ENCODE results near the gene CTAGE9. TPM values are rescaled to one million over a fixed set of nuclear protein-coding genes. Genes with fewer than 3 reads are reported as not detected.
"Not testable (repeated sequence)": the region's sequence is repeated elsewhere in the genome, so short reads cannot be mapped to it uniquely, and the experiment has no call there.

The CTAGE9 gene, protein sequence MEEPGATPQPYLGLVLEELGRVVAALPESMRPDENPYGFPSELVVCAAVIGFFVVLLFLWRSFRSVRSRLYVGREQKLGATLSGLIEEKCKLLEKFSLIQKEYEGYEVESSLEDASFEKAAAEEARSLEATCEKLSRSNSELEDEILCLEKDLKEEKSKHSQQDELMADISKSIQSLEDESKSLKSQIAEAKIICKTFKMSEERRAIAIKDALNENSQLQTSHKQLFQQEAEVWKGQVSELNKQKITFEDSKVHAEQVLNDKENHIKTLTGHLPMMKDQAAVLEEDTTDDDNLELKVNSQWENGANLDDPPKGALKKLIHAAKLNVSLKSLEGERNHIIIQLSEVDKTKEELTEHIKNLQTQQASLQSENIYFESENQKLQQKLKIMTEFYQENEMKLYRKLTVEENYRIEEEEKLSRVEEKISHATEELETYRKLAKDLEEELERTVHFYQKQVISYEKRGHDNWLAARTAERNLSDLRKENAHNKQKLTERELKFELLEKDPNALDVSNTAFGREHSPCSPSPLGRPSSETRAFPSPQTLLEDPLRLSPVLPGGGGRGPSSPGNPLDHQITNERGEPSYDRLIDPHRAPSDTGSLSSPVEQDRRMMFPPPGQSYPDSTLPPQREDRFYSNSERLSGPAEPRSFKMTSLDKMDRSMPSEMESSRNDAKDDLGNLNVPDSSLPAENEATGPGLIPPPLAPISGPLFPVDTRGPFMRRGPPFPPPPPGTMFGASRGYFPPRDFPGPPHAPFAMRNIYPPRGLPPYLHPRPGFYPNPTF
- 0.10 TPM for polyA plus RNA-seq (ENCODE audit: insufficient read length)

DNA sequence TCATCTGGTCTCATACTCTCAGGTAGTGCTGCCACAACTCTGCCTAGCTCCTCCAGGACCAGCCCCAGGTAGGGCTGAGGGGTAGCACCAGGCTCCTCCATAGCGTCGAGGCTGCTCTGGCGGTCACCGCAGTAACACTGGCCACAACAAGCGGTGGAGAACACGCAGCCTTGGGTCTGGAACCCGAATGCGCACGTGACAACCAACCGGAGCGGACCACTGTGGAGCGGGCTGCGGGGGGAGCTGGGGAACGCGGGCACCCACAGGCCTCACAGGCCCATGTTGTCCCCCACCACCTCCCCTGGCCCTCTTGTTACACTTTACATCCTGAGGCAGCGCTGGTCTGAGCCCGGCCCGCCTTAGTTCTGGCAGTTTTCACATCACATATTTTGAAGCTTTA, at the start of gene CTAGE9:
CTAGE9 (minus strand) TSS at position 101 of the 400 bp plus-strand sequence; CDS start at position 101, 0 bp downstream.
- DNase-seq (ENCODE audit: low read depth) = not testable (repeated sequence)

DNA sequence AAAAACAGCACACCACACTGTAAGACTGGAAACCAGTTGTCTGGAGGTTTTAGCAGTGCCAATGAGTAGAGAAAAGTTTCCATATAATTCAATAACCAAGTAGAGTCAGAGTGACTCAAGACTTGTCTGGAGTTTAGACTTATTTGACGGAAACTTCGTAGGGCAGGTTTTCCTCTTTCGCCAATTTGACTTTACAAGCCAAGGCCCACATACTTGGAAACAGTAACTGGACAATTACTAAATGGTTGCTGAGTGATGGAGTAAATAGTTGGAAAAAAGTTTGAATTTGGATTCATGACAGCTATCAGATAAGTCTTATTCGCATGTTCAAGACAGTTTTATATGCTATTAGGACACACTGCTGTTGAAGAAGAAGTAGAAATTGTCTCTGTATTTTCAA, 48.1 kb upstream of the CTAGE9 start:
- DNase-seq (ENCODE audit: low read depth) = peak; percentile 62

DNA sequence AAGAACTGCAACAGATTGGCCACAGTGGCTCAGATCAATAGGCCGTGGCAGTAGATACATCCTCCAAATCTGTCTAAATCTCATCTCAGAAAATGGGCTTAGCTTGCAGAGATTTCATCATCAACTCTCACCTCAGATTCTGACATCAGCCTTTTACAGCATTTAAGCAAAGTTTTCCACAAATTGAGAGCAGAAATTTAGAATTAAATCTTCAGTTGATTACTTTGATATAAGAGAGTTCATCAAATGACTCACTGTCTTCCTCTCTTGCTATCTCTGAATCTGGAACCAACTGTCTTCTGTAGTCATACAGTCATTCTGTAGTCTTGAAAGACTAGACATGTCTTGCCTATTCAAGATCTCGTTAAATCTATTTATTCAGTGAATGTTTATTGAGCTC, 45.2 kb upstream of the CTAGE9 start:
- no peak for DNase-seq (ENCODE audit: low read depth)

DNA sequence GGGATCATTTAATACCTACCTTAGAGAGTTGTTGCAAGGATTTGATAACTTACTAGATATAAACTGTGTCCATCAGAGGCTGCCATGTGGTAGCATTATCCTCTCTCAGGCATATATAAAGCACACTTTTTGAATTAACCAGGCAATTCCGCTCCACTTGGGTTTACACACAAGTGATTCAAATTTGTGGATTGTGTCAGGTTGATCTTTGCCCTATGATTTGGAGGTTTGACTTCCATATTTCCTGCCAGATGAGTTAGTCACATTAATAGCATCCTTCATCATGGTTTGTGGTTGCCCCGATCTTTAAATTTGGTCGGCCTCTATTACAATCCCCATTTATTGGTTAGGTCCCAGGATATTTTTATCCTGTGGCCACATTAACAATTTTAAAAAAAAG, 44.8 kb upstream of the CTAGE9 start:
- no peak for DNase-seq (ENCODE audit: low read depth)

DNA sequence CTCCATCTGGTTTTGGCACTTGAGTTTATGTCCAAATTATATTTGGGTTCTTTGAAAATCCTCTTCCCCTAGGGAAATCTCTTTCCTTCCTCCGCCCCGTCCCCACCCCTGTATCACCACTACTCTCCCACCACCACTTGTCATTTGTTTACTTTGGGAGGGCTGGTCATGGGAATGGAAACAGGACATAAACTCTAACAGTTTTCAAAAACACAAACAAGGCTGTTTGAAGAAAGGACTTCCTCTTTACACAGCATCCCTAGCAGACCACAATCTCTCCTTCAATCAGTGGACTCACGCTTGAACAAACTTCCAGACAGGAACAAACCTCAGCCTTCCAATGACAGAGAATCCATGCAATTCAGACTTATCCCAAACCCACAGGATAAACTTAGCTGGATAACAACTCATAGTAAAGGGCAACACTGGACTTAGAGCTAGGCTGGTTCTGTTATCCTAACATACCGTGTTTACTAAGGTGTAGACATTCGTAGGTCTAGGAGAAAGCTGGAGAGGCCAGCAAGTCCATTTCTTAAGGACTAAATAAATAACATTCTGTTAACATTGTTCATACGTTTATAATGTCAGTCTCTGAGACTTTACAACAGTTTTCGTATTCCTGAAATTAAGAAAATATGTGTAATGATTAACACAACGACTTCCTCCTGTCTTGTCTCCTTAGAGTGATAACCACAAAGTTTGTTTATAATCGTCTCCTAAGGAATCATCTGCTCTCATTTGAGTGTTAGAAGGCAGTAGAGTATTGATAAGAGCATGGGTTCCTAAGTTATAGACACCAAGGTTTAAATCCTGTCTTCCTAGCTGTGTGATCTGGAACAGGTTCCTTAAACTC, 44.1 kb upstream of the CTAGE9 start:
- DNase-seq (ENCODE audit: low read depth) = no peak

DNA sequence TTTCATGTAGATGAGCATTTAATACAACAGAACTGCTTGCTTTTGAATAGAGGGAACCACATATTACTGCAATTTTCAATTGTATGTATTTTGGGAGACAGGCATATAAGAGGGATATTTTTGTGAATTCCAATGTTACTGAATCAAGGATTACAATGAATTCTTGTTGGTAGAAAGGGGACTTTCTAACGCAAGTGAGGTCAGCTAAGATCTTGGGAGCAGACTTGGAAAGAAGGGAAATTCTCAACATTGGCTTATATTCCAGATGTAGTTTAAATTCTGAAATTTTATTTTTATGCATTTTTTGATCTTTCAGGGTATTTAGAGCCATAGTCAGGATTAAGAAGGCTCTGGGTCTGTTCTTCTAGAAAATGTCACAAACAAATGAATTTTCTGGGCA, 43.3 kb upstream of the CTAGE9 start:
- DNase-seq (ENCODE audit: low read depth) = no peak

DNA sequence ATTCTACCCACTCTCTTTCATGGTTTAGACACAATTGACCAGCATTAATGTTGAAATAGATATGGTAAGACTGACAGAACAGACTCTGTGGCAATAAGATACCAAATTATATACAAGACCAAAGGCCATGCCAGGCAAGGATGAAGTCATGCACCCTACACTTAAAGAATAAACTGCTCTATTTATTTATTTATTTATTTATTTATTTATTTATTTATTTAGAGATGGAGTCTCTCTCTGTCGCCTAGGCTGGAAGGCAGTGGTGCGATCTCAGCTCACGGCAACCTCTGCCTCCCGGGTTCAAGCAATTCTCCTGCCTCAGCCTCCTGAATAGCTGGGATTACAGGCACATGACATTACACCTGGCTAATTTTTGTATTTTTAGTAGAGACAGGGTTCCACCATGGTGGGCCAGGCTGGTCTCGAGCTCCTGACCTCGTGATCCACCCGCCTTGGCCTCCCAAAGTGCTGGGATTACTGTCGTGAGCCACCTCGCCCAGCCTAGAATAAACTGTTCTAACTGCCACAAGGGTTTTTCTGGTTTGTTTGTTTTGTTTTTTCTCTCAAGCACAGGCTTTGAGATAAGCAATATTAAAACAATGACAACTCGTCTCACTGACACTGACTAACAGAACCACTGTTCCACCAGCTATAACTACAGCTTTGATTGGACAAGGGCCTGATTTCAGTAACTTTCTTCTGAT, 40.3 kb upstream of the CTAGE9 start:
- not testable (repeated sequence) for DNase-seq (ENCODE audit: low read depth)

DNA sequence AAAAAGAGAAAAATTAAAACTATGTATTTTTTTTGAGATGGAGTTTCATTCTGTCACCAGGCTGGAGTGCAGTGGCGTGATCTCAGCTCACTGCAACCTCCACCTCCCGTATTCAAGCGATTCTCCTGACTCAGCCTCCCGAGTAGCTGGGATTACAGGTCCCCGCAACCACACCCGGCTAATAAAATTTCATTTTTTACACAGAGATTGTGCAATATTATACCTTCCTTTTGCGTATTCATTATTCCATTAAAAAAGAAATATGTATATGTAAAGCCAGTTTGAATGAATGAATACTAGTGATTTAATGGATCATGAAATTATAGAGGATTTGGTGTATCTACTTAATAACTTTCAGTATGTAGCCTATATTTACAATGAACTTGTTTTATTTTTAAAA, 38.2 kb upstream of the CTAGE9 start:
- no peak for DNase-seq (ENCODE audit: low read depth)

DNA sequence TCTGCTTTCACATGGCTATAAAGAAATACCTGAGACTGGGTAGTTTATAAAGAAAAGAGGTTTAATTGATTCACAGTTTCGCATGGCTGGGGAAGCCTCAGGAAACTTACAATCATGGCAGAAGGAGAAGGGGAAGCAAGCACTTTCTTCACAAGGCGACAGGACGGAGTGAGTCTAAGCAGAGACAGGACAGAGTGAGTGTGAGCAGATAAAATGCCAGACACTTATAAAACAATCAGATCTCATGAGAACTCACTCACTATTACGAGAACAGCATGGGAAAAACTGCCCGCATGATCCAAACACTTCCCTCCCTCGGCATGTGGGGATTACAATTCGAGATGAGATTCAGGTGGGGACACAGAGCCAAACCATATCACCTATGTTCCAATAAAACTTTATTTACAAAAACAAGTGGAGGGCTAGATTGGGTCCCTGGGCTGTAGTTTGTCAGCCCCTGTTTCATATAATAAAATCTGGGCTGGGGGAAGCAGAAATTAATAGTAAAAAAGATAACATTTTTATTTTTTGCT, 37.1 kb upstream of the CTAGE9 start:
- DNase-seq (ENCODE audit: low read depth) = no peak

DNA sequence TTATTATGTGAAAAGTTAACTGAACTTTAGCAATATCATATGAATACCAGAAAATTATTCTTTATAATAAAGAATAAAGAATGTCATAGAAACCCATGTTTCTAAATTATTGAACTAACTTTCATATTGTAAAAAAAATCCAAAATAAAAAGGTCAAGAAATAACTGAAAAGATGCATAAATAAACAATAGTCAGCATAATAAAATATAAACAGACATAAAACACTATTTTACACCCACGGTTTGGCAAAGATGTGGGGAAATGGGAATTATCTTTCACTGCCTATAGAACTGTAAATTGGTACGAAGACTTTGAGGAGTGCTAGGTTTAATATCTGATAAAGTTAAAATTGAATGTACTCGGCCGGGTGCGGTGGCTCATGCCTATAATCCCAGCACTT, 34.7 kb upstream of the CTAGE9 start:
- DNase-seq (ENCODE audit: low read depth) = no peak

DNA sequence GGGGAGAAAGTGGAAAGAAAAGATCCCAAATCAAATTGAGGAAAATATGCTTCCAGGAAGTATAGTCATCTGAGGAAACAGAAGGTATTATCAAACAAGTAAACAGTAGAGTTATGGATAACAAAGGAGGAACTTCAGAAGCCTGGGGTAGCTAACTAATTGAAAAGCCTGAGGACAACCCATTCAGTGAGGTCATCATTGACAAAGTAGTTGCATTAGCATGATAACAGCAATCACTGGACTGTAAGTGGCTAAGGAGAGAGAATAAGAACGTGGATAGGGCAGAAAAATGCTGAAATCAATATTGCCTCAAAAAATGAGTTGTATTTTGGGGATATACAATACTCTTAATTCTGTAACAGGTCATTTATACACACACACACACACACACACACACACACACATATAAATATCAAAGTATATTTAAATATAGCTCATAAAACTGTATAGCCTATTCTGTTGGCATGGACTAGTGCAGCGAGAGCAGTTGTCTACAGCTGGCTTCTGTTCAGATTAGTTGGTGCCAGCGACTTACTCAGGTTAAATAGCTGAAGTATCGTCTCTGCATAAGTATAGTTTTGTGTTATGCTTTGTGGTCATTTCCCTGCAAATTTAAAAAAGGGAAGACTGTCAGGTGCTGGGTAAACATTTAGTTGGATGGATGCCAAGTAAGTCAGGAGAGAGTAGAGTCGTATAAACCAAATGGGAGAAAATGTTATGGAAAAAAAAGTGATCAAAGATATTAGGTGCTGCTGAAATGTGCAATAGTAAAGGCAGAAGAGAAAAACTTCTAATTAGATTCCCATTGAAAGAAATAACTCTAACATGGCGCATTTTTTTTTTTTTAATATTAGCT, 33.8 kb upstream of the CTAGE9 start:
- no peak for DNase-seq (ENCODE audit: low read depth)

DNA sequence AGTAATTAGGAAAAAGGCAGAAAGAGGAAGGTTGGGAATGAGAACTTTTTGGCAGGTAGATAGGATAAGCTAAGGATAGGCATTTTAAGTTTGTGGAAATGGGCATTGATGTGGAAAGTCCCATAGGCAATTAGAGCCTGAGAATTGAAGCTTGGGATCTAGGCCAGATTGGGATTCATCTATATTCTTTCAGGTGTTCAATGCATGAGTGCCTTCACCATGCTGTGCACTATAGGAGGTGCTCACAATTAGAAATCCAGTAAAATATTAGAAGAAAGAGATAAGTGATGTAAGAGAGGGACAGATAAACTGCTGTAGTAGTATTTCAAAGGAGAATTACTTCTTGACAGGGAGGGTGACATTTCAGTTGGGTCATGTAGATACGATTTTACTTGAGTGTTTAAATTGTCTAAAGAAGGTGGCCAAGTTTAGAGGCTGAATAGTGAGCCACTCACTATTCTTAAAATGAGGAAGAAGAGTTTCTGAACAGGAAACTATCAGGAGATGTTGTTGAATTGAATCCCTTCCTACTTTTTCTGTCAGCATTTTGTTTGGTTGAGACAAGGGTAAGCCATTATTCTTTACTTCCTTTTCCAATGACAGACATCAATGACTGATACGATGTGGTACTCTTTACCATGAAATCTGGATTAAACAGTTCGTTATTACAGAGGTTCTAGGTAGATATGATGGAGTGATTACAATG, 31.0 kb upstream of the CTAGE9 start:
- no peak for DNase-seq (ENCODE audit: low read depth)

DNA sequence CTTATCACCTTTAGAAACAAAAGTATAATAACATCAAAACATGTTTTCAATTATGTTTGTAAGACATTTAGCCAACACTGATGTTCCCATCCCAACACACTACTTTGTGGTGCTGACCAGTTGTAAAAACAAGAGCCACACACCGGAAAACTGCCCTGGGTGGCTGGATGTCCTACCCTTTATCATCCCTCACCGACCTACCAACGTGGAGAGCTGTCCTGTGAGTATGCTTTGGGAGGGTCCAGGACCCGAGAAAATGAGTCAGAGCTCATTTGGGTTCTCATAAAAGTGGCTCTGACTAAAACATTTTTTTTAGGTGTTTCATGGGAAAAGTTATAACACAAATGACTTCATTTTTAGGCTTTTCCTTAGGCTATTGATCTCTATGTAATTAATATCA, 29.3 kb upstream of the CTAGE9 start:
- DNase-seq (ENCODE audit: low read depth) = no peak

DNA sequence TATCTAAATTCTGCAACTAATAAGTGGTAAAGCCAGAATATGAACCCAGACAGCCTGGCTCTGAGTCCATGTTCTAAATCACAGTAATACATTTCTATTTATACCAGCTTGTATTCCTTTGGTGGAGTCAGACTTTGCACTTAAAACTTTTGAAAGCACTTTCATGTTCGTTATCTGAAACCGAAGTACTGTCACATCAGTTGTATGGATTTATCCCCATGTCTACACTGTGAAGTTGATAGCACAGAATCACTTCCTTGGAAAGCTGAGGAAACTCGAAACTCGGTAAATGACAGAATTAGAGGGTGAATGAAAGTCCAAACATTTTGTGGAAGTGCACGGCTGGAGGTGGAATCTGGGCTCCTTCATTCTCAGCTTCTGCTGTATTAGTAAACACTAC, 28.3 kb upstream of the CTAGE9 start:
- DNase-seq (ENCODE audit: low read depth) = no peak

DNA sequence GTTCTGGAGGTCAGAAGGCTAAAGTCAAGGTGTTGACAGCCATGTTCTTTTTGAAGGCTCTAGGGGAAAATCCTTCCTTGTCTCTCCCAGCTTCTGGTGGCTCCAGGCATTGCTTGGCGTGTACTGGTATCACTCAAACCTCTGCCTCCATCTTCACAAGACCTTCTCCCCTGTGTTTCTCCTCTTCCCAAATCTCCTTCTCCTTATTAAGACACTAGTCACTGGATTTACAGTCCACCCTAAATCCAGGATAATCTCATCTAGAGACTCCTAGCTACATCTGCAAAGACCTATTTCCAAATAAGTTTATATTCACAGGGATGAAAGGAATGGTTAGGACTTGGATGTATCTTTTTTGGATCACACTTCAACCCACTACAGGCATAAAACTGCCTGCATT, 26.0 kb upstream of the CTAGE9 start:
- DNase-seq (ENCODE audit: low read depth) = no peak

DNA sequence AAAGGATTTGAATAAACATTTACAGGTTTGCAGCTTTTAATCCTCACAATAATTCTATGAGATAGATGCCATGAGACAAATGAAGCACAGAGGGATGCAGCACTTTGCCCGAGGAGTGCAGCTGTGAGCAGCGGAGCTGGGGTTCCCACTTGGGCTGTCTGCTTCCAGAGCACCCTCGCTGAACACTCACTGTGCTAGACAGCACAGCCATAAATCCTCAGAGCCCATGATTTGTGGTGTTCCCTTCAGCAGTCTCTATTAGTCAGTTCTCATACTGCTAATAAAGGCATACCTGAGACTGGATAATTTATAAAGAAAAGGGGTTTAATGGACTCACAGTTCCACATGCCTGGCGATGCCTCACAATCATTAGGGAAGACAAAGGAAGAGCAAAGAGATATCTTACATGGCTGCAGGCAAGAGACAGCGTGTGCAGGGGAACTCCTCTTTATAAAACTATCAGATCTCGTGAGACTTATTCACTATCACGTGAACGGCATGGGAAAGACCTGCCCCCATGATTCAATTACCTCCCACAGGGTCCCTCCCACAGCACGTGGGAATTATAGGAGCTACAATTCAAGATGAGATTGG, 25.3 kb upstream of the CTAGE9 start:
- DNase-seq (ENCODE audit: low read depth) = no peak

DNA sequence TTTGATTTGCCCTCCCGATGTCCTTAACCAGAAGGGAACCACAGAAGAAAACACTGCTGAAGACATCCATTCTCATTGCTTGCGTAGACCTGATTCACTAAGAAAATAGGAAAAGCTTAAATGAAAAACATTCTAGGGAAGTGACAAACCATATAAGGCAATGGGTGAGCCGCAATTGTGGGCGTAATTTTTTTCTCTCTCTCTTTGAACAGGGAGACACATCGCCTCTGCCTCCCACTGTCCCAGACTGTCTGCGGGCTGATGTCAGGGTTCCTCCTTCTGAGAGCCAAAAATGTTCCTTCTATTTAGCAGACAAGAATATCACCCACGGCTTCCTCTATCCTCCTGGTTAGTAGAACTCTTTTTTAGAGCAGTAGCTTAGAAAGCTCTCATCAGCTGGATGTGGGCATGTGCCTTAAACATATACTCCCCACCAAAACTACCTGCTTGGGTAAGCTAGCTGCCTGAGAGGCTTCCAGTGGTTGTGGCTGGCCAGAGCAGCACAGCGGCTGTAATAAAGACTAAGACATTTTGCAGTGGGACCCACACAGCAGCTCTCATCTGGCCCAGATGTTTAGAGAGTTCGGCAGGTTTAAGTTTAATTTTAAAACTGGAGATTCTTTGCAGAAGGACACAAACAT, 22.7 kb upstream of the CTAGE9 start:
- DNase-seq (ENCODE audit: low read depth) = no peak

DNA sequence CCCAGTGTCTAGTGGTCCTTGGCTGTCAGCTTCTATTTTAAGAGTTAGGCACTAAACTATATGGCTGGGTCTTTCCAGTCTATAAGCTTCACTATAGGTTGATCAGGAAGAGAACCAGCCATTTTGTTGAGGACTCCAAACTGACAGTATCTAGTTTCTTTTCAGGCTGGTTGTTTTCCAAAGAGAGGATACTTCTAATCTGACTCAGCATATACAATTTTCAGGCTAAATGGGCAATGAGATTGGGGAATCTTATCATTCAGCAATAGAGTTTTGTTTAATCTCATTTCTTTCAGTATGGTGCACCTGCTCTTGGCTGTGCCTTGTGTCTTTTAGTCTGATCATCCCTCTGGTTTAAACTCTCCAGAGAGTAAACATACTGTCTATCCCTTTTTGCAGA, 20.4 kb upstream of the CTAGE9 start:
- no peak for DNase-seq (ENCODE audit: low read depth)

DNA sequence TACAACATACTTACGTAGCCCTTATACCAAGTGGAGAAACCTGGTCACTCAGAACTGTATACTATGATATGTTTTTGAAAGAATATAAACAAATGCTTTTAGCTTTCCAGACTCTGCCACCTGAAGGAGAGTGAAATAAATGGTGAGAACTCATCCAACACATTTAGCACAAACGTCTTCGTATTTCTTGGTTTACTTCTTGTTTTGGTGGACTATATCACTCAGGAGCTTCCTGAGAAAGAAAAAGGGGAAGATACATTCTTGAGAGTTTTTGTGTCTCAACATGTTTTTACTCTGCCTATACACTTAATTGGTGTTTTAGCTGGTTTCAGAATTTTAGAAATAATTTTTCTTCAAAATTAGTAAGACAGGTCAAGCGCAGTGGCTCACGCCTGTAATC, 19.4 kb upstream of the CTAGE9 start:
- no peak for DNase-seq (ENCODE audit: low read depth)

Measured in forelimb muscle (tissue), 1 donor.